CD8-positive, alpha-beta memory T cell (primary cell): Measurements from ENCODE around the gene KRT3. TPM values are rescaled to one million over a fixed set of nuclear protein-coding genes. Genes with fewer than 3 reads are reported as not detected.

Experiments used
- CTCF ChIA-PET: fragments of 350-600 bp; sonication (Branson Sonifier 250); formaldehyde crosslinking; loops from one replicate; lab custom pipeline; 2021; ENCODE audit warnings: antibody characterized with exemption; lab: Charles Lee
- POLR2A ChIA-PET: fragments of 350-600 bp; sonication (Branson Sonifier 250); formaldehyde crosslinking; loops from one replicate; lab custom pipeline; 2021; ENCODE audit warnings: antibody characterized with exemption; lab: Charles Lee
- DNase-seq, 5 donors: peaks; one replicate each; pipeline versions ENCODE4 v3.0.0 to v3.0.0-alpha.2; 2020 to 2022; ENCODE audit warnings: mixed read lengths in 1 of 5
- H3K27ac ChIP-seq: one replicate; pipeline ENCODE4 v1.7.0; 2013; ENCODE audit warnings: low read depth, mild to moderate bottlenecking, low read length, moderate library complexity
- H3K27me3 ChIP-seq: 2 replicates; pipeline ENCODE4 v1.7.0; 2013; ENCODE audit warnings: low read length, mild to moderate bottlenecking; ENCODE audit not compliant: insufficient read depth, poor library complexity, severe bottlenecking
- H3K36me3 ChIP-seq: 2 replicates; pipeline ENCODE4 v1.7.0; 2013; ENCODE audit warnings: mild to moderate bottlenecking, low read length, moderate library complexity; ENCODE audit not compliant: insufficient read depth
- H3K4me1 ChIP-seq: 2 replicates; pipeline ENCODE4 v1.7.0; 2013; ENCODE audit warnings: mild to moderate bottlenecking, low read length, moderate library complexity; ENCODE audit not compliant: insufficient read depth
- H3K4me3 ChIP-seq: 2 replicates; pipeline ENCODE4 v1.7.0; 2013; ENCODE audit warnings: mild to moderate bottlenecking, low read length
- H3K9me3 ChIP-seq: 2 replicates; pipeline ENCODE4 v1.7.0; 2013; ENCODE audit warnings: mild to moderate bottlenecking, low read length
- H3K27ac Mint-ChIP-seq, 8 donors: one replicate each; pipeline ENCODE4 v1.8.0; 2020 to 2021; ENCODE audit warnings: mixed read lengths in 8 of 8, mild to moderate bottlenecking in 6 of 8, inconsistent platforms in 3 of 8, moderate library complexity in 3 of 8
- H3K27me3 Mint-ChIP-seq, 2 donors: one replicate each; pipeline ENCODE4 v1.8.0; 2020 to 2021; ENCODE audit warnings: mixed read lengths in 2 of 2, mild to moderate bottlenecking in 1 of 2, moderate library complexity in 1 of 2
- H3K36me3 Mint-ChIP-seq, 3 donors: one replicate each; pipeline ENCODE4 v1.8.0; 2020 to 2021; ENCODE audit warnings: mixed read lengths in 3 of 3, inconsistent platforms in 1 of 3, mild to moderate bottlenecking in 1 of 3
- H3K4me1 Mint-ChIP-seq, 3 donors: one replicate each; pipeline ENCODE4 v1.8.0; 2020 to 2021; ENCODE audit warnings: mixed read lengths in 3 of 3, inconsistent platforms in 1 of 3, mild to moderate bottlenecking in 1 of 3
- H3K4me3 Mint-ChIP-seq, 7 donors: one replicate each; pipeline ENCODE4 v1.8.0; 2020 to 2021; ENCODE audit warnings: mixed read lengths in 7 of 7, mild to moderate bottlenecking in 6 of 7, moderate library complexity in 4 of 7, inconsistent platforms in 2 of 7
- H3K9me3 Mint-ChIP-seq, 5 donors: one replicate each; pipeline ENCODE4 v1.8.0; 2020 to 2022; ENCODE audit warnings: mixed read lengths in 5 of 5, mild to moderate bottlenecking in 3 of 5, moderate library complexity in 2 of 5, inconsistent platforms in 1 of 5
- polyA plus RNA-seq: library from polyadenylated mRNA; unstranded; fragments of 300-500 nt; fragmentation: Illumina TruSeq; gene quantifications from one replicate; pipeline ENCODE4 v1.2.3, GENCODE V29; 2021
- total RNA-seq, 2 experiments: library from RNA; stranded (reverse); gene quantifications; one replicate each; pipeline ENCODE4 v1.2.3, GENCODE V29; 2021

The KRT3 gene
- total and polyA plus RNA-seq, 3 experiments from 2014 or later, result not detected

- Histone ChIP-seq H3K36me3 (no peaks in the 10 kb centered on the region), H3K27ac (no peak overlapping the region), H3K4me1 (peaks cover 14% of the 10 kb centered on the region), H3K27me3 (no peaks in the 10 kb centered on the region), H3K9me3 (no peaks in the 10 kb centered on the region), H3K4me3 (no peak overlapping the region)
- Mint-ChIP-seq H3K36me3 (no peaks in the 10 kb centered on the region), H3K9me3 (no peaks in the 10 kb centered on the region), H3K4me1 (peaks cover 3 to 5% (median 4%) of the 10 kb centered on the region in 3 donors), H3K27ac (peak overlapping the region in 1 of 8 donors; percentile 82), H3K4me3 (no peak overlapping the region), H3K27me3 (peaks cover 12 to 26% of the 10 kb centered on the region in 2 donors)
- ChIA-PET POLR2A (no interaction called here), CTCF (no interaction called here)
- DNase-seq, result no peak
Measured at GRCh38 chr12:52818887-52819420, 23.0 kb upstream of the KRT3 start.

- H3K27ac Mint-ChIP-seq, result no peak overlapping the region
- peaks cover 3 to 5% (median 4%) of the 10 kb centered on the region in 3 donors for H3K4me1 Mint-ChIP-seq
- peaks cover 12 to 26% of the 10 kb centered on the region in 2 donors for H3K27me3 Mint-ChIP-seq
- ChIA-PET POLR2A (no interaction called here), CTCF (no interaction called here)
- Histone ChIP-seq H3K4me1 (peaks cover 14% of the 10 kb centered on the region), H3K4me3 (no peak overlapping the region), H3K36me3 (no peaks in the 10 kb centered on the region), H3K9me3 (no peaks in the 10 kb centered on the region), H3K27me3 (no peaks in the 10 kb centered on the region), H3K27ac (no peak overlapping the region)
- H3K4me3 Mint-ChIP-seq, result no peak overlapping the region
- H3K36me3 Mint-ChIP-seq, result no peaks in the 10 kb centered on the region
- no peak for DNase-seq
- no peaks in the 10 kb centered on the region for H3K9me3 Mint-ChIP-seq
Measured at GRCh38 chr12:52818388-52818787, 22.5 kb upstream of the KRT3 start.

- H3K4me3 Mint-ChIP-seq, result no peak overlapping the region
- Histone ChIP-seq H3K9me3 (no peaks in the 10 kb centered on the region), H3K27ac (no peak overlapping the region), H3K4me3 (no peak overlapping the region), H3K4me1 (peaks cover 14% of the 10 kb centered on the region), H3K36me3 (no peaks in the 10 kb centered on the region), H3K27me3 (no peaks in the 10 kb centered on the region)
- H3K27me3 Mint-ChIP-seq, result peaks cover 12 to 21% of the 10 kb centered on the region in 2 donors
- ChIA-PET POLR2A (no interaction called here), CTCF (no interaction called here)
- no peaks in the 10 kb centered on the region for H3K9me3 Mint-ChIP-seq
- peaks cover 3 to 5% (median 4%) of the 10 kb centered on the region in 3 donors for H3K4me1 Mint-ChIP-seq
- DNase-seq, result no peak
- H3K36me3 Mint-ChIP-seq, result no peaks in the 10 kb centered on the region
- no peak overlapping the region for H3K27ac Mint-ChIP-seq
Measured at GRCh38 chr12:52817699-52818238, 21.9 kb upstream of the KRT3 start.

- no peak overlapping the region for H3K4me3 ChIP-seq
- H3K27ac ChIP-seq, result no peak overlapping the region
- H3K27me3 ChIP-seq, result no peaks in the 10 kb centered on the region
- ChIA-PET CTCF (no interaction called here), POLR2A (no interaction called here)
- Mint-ChIP-seq H3K27ac (no peak overlapping the region), H3K27me3 (peaks cover 12 to 21% of the 10 kb centered on the region in 2 donors), H3K9me3 (no peaks in the 10 kb centered on the region), H3K4me1 (peaks cover 3 to 5% (median 4%) of the 10 kb centered on the region in 3 donors), H3K4me3 (no peak overlapping the region), H3K36me3 (no peaks in the 10 kb centered on the region)
- peaks cover 14% of the 10 kb centered on the region for H3K4me1 ChIP-seq
- H3K36me3 ChIP-seq, result no peaks in the 10 kb centered on the region
- no peak for DNase-seq
- no peaks in the 10 kb centered on the region for H3K9me3 ChIP-seq
Measured at GRCh38 chr12:52817003-52817698, 21.2 kb upstream of the KRT3 start.

GRCh38 chr12:52815676-52816588 is 20.0 kb upstream of the KRT3 start:
- DNase-seq, result no peak
- no peaks in the 10 kb centered on the region for H3K9me3 Mint-ChIP-seq
- Histone ChIP-seq H3K27me3 (no peaks in the 10 kb centered on the region), H3K27ac (no peak overlapping the region), H3K4me1 (peaks cover 14% of the 10 kb centered on the region), H3K4me3 (no peak overlapping the region), H3K9me3 (no peaks in the 10 kb centered on the region), H3K36me3 (no peaks in the 10 kb centered on the region)
- ChIA-PET CTCF (interaction anchor here (1.0 kb wide), 1 partner anchor 69 kb away, joined by 3 read pairs; no protein-coding TSS in a partner anchor), POLR2A (no interaction called here)
- no peak overlapping the region for H3K27ac Mint-ChIP-seq
- H3K4me3 Mint-ChIP-seq, result no peak overlapping the region
- peaks cover 3 to 5% (median 4%) of the 10 kb centered on the region in 3 donors for H3K4me1 Mint-ChIP-seq
- H3K27me3 Mint-ChIP-seq, result peaks cover 12 to 21% of the 10 kb centered on the region in 2 donors
- H3K36me3 Mint-ChIP-seq, result no peaks in the 10 kb centered on the region

- H3K27me3 Mint-ChIP-seq, result peaks cover 12 to 19% of the 10 kb centered on the region in 2 donors
- H3K27ac ChIP-seq, result no peak overlapping the region
- H3K9me3 ChIP-seq, result no peaks in the 10 kb centered on the region
- H3K36me3 Mint-ChIP-seq, result no peaks in the 10 kb centered on the region
- H3K4me1 ChIP-seq, result peaks cover 14% of the 10 kb centered on the region
- no peak overlapping the region for H3K27ac Mint-ChIP-seq
- CTCF ChIA-PET, result no interaction called here
- DNase-seq, result no peak
- no peak overlapping the region for H3K4me3 ChIP-seq
- no peak overlapping the region for H3K4me3 Mint-ChIP-seq
- POLR2A ChIA-PET, result no interaction called here
- no peaks in the 10 kb centered on the region for H3K27me3 ChIP-seq
- H3K36me3 ChIP-seq, result no peaks in the 10 kb centered on the region
- no peaks in the 10 kb centered on the region for H3K9me3 Mint-ChIP-seq
- H3K4me1 Mint-ChIP-seq, result peaks cover 3 to 5% (median 4%) of the 10 kb centered on the region in 3 donors
Measured at GRCh38 chr12:52815161-52815560, 19.2 kb upstream of the KRT3 start.

GRCh38 chr12:52814710-52815155 is 18.8 kb upstream of the KRT3 start:
- ChIA-PET CTCF (no interaction called here), POLR2A (no interaction called here)
- no peaks in the 10 kb centered on the region for H3K9me3 Mint-ChIP-seq
- Histone ChIP-seq H3K27me3 (no peaks in the 10 kb centered on the region), H3K27ac (no peak overlapping the region), H3K4me1 (peaks cover 14% of the 10 kb centered on the region), H3K4me3 (no peak overlapping the region), H3K9me3 (no peaks in the 10 kb centered on the region), H3K36me3 (no peaks in the 10 kb centered on the region)
- peaks cover 3 to 5% (median 4%) of the 10 kb centered on the region in 3 donors for H3K4me1 Mint-ChIP-seq
- H3K36me3 Mint-ChIP-seq, result no peaks in the 10 kb centered on the region
- H3K27me3 Mint-ChIP-seq, result peaks cover 12 to 18% of the 10 kb centered on the region in 2 donors
- peak overlapping the region in 1 of 8 donors; percentile 37 for H3K27ac Mint-ChIP-seq
- H3K4me3 Mint-ChIP-seq, result no peak overlapping the region
- no peak for DNase-seq
